ENCODE data around the gene CLSTN2.

DNA sequence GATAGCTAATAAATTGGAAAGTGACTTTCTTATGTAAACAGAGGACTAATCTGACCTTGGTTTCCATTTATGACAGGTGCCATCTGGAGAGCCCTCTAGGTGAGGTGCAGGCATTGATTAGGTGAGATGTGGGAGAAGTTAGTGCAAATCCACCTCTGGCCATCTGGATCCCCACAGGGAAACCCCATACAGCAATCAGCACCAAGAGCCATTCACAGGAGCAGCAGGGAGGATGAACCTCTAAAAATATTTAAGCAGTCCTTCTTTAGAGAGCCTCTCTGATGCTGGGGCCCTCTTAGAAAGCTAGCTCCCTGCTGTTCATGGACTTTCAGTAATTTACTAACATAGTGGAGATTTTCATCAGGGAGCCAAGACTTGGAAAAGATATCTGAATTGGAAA lies 69.3 kb downstream of the CLSTN2 start:
- TF ChIP-seq, protein P1, sequence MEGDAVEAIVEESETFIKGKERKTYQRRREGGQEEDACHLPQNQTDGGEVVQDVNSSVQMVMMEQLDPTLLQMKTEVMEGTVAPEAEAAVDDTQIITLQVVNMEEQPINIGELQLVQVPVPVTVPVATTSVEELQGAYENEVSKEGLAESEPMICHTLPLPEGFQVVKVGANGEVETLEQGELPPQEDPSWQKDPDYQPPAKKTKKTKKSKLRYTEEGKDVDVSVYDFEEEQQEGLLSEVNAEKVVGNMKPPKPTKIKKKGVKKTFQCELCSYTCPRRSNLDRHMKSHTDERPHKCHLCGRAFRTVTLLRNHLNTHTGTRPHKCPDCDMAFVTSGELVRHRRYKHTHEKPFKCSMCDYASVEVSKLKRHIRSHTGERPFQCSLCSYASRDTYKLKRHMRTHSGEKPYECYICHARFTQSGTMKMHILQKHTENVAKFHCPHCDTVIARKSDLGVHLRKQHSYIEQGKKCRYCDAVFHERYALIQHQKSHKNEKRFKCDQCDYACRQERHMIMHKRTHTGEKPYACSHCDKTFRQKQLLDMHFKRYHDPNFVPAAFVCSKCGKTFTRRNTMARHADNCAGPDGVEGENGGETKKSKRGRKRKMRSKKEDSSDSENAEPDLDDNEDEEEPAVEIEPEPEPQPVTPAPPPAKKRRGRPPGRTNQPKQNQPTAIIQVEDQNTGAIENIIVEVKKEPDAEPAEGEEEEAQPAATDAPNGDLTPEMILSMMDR (IDR thresholded peaks at IDR 0.05; ENCODE audit: low read length), result no peak
- TF ChIP-seq EZH2 (optimal IDR thresholded peaks at IDR 0.05; ENCODE audit: low read depth, low read length) (no peak), EZH2phosphoT487 (IDR thresholded peaks at IDR 0.05; ENCODE audit: low read length) (no peak)

Measured in MM.1S (cell line).